Activated T-helper 17 cell treated with anti-CD3 and anti-CD28 coated beads, Interleukin-2, amount 50 U/mL, for 72 hours (primary cell): Measurements from ENCODE around the gene GPRIN1. TPM values are rescaled to one million over a fixed set of nuclear protein-coding genes. Genes with fewer than 3 reads are reported as not detected.

Source experiments
- ATAC-seq: fragments of 150-1000 bp; cut with Tn5 transposase; replicated peaks from 2 replicates; pipeline ENCODE4 v1.10.0; 2021; ENCODE audit warnings: mild to moderate bottlenecking, moderate library complexity
- H3K27ac Mint-ChIP-seq: one replicate; pipeline ENCODE4 v1.8.0; 2022; ENCODE audit warnings: mixed read lengths
- H3K27me3 Mint-ChIP-seq: one replicate; pipeline ENCODE4 v1.8.0; 2022; ENCODE audit warnings: mixed read lengths
- H3K36me3 Mint-ChIP-seq: one replicate; pipeline ENCODE4 v1.8.0; 2022; ENCODE audit warnings: low read depth, mild to moderate bottlenecking, mixed read lengths
- H3K4me1 Mint-ChIP-seq: one replicate; pipeline ENCODE4 v1.8.0; 2022; ENCODE audit warnings: mixed read lengths
- H3K4me3 Mint-ChIP-seq: one replicate; pipeline ENCODE4 v1.8.0; 2022; ENCODE audit warnings: mild to moderate bottlenecking, mixed read lengths
- H3K9me3 Mint-ChIP-seq: one replicate; pipeline ENCODE4 v1.8.0; 2022; ENCODE audit warnings: mixed read lengths
- total RNA-seq, 2 donors: library from RNA; stranded (reverse); gene quantifications; one replicate each; pipeline ENCODE4 v1.2.3, GENCODE V29; 2022

The GPRIN1 gene
- total RNA-seq, 2 donors from 2014 or later, result 4.8 to 8.9 TPM

DNA sequence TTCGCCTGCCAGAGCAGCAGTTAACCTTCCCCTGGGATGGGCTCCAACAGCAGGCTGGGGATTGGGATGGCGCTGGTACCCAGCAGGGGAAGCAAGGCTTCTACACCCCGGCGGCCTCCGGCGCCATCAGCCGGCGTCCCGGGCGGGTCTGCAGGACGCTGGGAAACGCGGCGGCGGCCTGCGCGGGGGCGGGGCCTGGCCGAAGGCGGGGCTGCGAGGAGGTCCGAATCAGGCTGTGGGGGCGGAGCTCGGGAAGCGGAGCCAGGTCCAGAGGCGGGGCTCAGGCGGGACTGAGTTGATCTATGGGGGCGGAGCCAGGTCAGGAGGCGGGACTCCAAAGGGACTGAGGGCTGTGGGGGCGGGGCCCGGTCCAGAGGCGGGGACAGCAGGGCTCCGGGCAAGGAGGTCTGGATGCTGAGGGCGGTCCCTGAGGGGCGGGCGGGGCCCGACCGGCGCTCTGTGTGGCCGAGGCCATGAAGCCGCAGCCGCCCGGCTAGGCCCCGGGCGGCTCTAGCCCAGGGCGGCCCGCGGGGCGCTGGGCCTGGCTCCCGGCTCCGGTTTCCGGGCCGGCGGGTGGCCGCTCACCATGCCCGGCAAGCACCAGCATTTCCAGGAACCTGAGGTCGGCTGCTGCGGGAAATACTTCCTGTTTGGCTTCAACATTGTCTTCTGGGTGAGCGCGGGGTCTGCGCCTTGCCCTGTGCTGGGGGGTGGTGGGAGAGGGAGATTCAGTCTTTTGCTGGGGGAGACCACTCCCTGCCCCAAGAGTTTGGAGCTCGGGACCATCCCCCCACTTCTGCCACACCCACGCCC is 37.3 kb upstream of the GPRIN1 start, which contains the start of gene TSPAN17:
TSS of gene TSPAN17 (plus strand) at position 455 of the 813 bp plus-strand sequence. CDS start at position 587, 132 bp downstream.
- peak within 1 kb of the TSS; percentile 79 for H3K27ac Mint-ChIP-seq
- no peaks in the 10 kb centered on the region for H3K27me3 Mint-ChIP-seq
- H3K4me1 Mint-ChIP-seq, result peaks cover 21% of the 10 kb centered on the region
- ATAC-seq, result peak; percentile 96
- H3K36me3 Mint-ChIP-seq, result peaks cover 6% of the 10 kb centered on the region
- H3K4me3 Mint-ChIP-seq, result peak within 1 kb of the TSS; percentile 89
- no peaks in the 10 kb centered on the region for H3K9me3 Mint-ChIP-seq

DNA sequence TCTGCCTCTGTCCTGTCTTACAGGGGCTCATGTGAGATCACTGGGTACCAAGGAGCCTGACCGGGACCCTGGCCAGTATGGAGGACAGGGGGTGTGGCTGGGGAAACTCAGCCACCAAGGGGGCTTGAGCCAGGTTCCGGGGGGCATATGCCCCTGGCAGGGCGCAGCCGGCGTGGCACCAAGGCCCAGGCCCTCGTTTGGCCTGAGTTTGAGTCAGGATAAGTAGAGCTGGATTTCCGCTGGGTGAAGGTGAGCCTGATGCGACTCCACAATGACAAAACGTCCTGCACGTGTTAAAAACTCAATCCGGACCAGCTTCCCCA is 36.7 kb upstream of the GPRIN1 start:
- ATAC-seq, result peak; percentile 12
- peaks cover 6% of the 10 kb centered on the region for H3K36me3 Mint-ChIP-seq

DNA sequence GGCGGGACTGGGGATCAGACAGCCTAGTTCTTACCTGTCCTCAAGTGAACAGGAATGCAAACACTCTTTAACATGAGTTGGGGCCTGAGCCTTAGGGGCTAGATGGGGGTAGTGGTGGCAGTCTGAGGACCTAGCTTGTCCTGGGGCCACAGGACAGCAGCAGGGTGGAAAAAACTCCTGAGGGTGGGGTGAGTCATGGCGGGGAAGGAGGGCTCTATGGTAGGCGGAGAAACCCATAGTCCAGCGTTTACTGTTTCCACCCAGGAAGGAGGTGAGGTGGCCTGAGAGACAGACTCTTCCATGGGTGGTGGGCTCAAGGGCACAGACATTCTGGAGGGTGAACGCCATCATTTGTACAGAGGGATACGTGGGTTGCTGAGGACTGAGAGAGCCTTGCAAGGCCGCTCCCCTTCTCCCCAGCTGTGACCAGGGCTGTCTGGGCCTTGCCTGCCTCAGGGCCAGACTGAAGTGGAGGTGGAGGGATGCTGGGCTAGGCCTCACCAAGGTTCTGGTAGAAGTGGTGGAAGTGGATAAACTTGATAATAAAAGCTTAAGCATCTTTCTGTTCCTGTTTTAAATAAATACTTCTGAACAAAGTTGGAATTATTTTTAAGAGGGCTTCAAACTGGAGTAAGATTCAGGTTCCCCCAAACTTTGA is 36.2 kb upstream of the GPRIN1 start:
- Mint-ChIP-seq H3K4me1 (peaks cover 21% of the 10 kb centered on the region), H3K36me3 (peaks cover 6% of the 10 kb centered on the region), H3K27me3 (no peaks in the 10 kb centered on the region), H3K9me3 (no peaks in the 10 kb centered on the region), H3K27ac (peak overlapping the region; percentile 79), H3K4me3 (peak overlapping the region; percentile 89)
- ATAC-seq, result no peak

More for the DNA sequence above, 36.7 kb upstream of the GPRIN1 start:
- no peaks in the 10 kb centered on the region for H3K27me3 Mint-ChIP-seq
- peak overlapping the region; percentile 89 for H3K4me3 Mint-ChIP-seq
- peak overlapping the region; percentile 79 for H3K27ac Mint-ChIP-seq
- H3K9me3 Mint-ChIP-seq, result no peaks in the 10 kb centered on the region
- peaks cover 21% of the 10 kb centered on the region for H3K4me1 Mint-ChIP-seq

DNA sequence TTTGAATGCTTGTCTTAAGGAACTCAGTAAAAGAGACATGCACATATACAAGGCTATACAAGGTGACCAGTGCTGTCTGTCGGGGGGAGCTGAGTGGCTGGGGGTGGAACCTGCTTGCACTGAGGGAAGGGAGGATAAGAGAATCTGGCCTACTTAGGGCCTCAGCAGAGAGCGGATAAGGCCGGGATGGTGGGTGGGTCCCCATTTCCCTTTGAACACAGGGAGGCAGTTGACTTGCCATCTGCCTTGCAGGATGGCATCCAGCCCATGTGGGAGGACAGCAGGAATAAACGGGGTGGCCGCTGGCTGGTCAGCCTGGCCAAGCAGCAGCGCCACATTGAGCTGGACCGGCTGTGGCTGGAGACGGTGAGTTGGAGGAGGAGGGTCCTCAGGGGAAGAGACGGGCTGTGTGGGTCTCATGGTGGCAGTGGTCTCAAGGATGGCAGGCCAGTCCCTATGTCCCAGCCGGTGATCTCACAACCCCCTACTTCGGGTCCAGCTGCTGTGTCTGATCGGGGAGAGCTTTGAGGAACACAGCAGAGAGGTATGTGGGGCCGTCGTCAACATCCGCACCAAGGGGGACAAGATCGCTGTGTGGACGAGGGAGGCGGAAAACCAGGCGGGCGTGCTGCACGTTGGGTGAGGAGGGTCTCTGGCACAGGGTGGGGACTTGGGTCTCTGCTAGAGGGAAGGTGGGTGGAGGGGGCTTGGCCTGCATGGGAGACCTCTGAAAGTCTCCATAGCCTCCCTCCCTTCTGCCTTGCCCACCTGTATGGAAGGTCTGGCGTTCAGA is 35.1 kb upstream of the GPRIN1 start:
- Mint-ChIP-seq H3K36me3 (peaks cover 1% of the 10 kb centered on the region), H3K9me3 (no peaks in the 10 kb centered on the region), H3K4me3 (no peak overlapping the region), H3K27me3 (no peaks in the 10 kb centered on the region), H3K4me1 (peaks cover 18% of the 10 kb centered on the region), H3K27ac (no peak overlapping the region)
- ATAC-seq, result no peak

DNA sequence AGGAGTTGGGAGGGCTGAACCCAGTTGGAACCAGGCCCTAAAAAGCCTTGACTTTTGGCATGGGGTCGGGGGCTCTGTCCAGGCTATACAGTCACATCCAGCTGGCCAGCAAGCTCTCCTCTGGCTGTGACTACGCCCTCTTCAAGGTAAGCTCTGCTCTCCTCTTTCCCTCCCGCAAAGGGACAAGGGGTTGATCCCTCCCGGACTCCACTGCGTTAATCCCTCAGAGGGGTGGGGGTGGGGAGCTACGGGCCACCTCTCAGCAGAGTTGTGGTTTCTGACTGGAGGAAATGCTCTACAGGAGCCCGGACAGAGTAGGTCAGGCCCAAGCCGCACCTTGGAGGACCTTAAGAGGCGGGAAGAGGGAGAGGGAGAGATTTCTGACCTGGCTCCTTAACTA is 34.3 kb upstream of the GPRIN1 start:
- H3K4me3 Mint-ChIP-seq, result no peak overlapping the region
- ATAC-seq, result no peak
- H3K4me1 Mint-ChIP-seq, result peaks cover 15% of the 10 kb centered on the region
- no peaks in the 10 kb centered on the region for H3K36me3 Mint-ChIP-seq
- no peaks in the 10 kb centered on the region for H3K9me3 Mint-ChIP-seq
- H3K27me3 Mint-ChIP-seq, result no peaks in the 10 kb centered on the region
- no peak overlapping the region for H3K27ac Mint-ChIP-seq

DNA sequence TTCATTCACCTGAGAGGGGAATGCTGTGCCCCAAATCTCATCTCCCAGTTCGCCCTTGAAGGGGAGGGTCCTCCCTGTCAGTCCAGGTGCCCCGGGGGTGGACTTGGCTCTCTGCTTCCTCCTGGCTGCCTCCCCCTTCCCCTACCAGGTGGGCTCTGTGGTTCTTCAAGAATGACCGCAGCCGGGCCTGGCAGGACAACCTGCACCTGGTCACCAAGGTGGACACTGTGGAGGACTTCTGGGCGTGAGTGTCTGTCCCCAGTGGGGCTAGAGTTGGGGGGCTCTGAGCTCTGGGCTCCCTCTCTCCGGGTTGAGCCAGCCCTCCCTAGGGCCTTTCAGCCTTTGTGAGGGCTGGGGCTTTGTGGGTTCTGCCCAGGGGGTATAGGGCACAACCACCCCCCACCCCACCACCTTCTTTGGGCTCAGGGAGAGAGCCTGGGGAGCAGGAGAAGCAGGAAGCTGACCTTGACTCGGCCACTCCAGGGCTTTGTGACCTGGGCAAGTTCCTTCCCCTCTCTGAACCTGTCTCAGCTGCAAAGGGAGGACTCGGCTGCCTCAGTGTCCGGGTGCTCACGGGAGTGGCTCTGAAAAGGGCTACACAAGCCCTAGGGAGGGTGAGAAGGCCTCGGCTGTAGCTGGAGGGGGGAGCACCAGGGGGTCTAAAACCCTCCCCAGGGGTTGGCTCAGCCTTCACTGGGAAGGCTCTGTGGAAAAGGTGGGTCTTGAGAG is 33.7 kb upstream of the GPRIN1 start:
- no peaks in the 10 kb centered on the region for H3K36me3 Mint-ChIP-seq
- no peaks in the 10 kb centered on the region for H3K9me3 Mint-ChIP-seq
- no peaks in the 10 kb centered on the region for H3K27me3 Mint-ChIP-seq
- H3K4me1 Mint-ChIP-seq, result peaks cover 9% of the 10 kb centered on the region
- no peak overlapping the region for H3K4me3 Mint-ChIP-seq
- no peak for ATAC-seq
- H3K27ac Mint-ChIP-seq, result no peak overlapping the region

DNA sequence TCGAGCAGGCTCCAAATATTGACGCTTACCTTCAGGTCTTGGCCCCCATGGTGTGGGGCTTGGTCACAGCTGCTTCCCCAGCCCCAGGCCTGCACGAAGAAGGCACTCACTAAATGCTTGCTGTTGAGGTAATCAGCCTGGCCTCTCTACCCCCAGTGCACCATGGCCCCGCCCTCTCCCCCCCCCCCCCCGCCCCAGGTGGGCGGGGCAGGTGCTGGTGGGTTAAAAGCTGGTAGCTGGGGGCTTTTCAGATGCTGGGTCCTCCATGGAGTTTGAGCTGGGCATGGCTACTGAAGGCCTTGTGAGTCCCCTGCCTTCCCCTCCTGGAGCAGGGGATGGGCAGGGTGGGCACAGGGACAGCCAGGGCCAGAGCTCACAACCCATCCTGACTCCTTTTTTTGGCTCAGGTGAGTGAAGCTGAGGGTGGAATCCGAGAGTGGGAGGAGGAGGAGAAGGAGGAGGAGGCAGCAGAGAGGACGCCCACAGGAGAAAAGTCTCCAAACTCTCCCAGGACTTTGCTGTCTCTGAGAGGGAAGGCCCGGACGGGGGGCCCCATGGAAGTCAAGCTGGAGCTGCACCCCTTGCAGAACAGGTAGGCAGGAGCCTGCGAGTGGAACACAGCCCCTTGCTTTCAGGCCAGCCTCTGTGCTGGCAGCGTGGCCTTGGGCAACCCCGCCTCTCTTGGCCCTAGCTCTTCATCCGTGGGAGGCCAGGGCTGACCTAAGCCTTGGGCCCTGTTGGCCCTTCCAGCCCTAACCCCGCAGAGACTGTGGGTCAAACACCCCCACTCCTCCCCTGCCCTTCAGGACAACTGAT is 32.9 kb upstream of the GPRIN1 start:
- H3K4me1 Mint-ChIP-seq, result peaks cover 5% of the 10 kb centered on the region
- ATAC-seq, result no peak
- H3K27ac Mint-ChIP-seq, result no peak overlapping the region
- H3K4me3 Mint-ChIP-seq, result no peak overlapping the region
- no peaks in the 10 kb centered on the region for H3K27me3 Mint-ChIP-seq
- H3K36me3 Mint-ChIP-seq, result no peaks in the 10 kb centered on the region
- no peaks in the 10 kb centered on the region for H3K9me3 Mint-ChIP-seq

DNA sequence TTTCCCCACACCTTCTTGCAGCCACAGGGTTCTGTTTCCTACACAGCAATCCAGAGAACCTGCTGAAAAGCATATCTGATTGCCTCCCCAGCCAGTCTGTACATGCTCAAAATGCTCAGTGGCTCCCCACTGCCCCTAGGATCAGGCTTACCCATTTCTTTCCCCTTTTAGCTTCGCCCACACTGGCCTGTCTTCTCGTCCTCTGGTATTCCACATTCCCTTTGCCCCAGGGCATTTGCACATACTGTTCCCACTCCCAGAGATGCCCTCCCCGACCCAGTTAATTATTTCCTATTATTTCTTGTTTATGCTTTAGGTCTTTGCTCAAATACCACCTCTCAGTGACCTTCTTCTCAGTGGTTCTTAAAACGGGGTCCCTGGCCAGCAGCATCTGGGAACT is 30.7 kb upstream of the GPRIN1 start:
- Mint-ChIP-seq H3K27ac (no peak overlapping the region), H3K27me3 (no peaks in the 10 kb centered on the region), H3K36me3 (no peaks in the 10 kb centered on the region), H3K4me3 (no peak overlapping the region), H3K4me1 (no peaks in the 10 kb centered on the region), H3K9me3 (no peaks in the 10 kb centered on the region)
- no peak for ATAC-seq

DNA sequence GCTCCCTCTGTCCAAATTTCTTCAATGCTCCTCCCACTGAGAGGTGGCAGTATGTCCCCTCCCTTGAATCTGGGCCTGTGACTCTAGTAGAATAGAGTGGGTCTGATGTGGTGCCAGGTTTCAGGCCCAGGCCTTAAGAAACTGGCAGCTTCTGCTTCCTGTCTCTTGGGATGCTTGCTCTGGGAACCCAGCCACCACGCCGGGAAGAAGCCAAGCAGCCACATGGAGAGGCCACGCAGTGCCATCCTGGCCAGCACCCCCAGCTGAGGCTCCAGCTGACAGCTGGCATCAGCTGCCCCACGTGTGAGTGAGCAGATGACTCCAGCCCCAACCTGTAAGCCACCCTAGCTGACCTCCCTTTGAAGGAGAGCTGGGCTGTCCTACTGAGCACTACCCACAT is 30.0 kb upstream of the GPRIN1 start:
- Mint-ChIP-seq H3K9me3 (no peaks in the 10 kb centered on the region), H3K27ac (no peak overlapping the region), H3K4me3 (no peak overlapping the region), H3K27me3 (peaks cover 5% of the 10 kb centered on the region), H3K4me1 (no peaks in the 10 kb centered on the region), H3K36me3 (no peaks in the 10 kb centered on the region)
- ATAC-seq, result no peak

DNA sequence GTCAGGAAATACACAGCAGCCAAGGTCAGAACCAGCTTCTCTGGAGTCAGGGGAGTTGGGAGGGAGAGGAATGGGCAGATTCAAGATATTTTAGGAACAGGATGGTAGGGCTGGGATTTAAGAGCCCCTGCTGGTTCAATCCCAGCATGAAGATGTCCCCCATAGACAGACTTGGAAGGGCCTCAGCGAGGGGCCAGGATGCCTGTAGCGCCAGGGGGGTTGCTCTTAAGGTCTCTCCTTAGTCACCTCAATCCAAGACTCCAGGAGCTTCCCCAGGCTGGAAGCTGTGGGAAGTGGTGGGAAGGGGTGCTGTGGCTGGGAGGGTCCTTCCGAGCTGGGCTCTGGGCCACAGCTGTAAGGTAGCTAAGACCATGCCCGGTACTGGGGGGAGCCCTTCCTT is 29.3 kb upstream of the GPRIN1 start:
- no peak overlapping the region for H3K27ac Mint-ChIP-seq
- no peak for ATAC-seq

DNA sequence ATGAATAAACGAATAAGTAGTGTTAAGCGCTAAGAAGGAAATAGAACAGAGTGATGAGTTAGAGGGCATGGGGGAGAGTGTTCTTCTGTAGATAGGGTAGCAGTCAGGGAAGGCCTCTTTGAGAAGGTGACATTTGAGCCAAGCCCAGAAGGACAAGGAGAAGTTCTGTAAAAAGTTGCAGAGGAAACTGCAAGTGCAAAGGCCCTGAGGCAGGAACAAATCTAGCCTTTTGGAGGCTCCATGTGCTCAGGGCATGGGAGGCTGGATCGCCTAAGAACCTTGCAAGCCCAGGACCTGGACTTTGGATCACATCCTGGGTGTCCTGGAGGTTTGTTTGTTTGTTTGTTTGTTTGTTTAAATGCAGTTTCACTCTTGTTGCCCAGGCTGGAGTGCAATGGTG is 28.5 kb upstream of the GPRIN1 start:
- H3K4me3 Mint-ChIP-seq, result no peak overlapping the region
- no peaks in the 10 kb centered on the region for H3K36me3 Mint-ChIP-seq
- H3K9me3 Mint-ChIP-seq, result no peaks in the 10 kb centered on the region
- H3K27ac Mint-ChIP-seq, result no peak overlapping the region
- ATAC-seq, result no peak
- H3K4me1 Mint-ChIP-seq, result no peaks in the 10 kb centered on the region
- peaks cover 16% of the 10 kb centered on the region for H3K27me3 Mint-ChIP-seq

More for the DNA sequence above, 29.3 kb upstream of the GPRIN1 start:
- H3K36me3 Mint-ChIP-seq, result no peaks in the 10 kb centered on the region
- no peaks in the 10 kb centered on the region for H3K4me1 Mint-ChIP-seq
- H3K27me3 Mint-ChIP-seq, result peaks cover 8% of the 10 kb centered on the region
- no peak overlapping the region for H3K4me3 Mint-ChIP-seq
- no peaks in the 10 kb centered on the region for H3K9me3 Mint-ChIP-seq

DNA sequence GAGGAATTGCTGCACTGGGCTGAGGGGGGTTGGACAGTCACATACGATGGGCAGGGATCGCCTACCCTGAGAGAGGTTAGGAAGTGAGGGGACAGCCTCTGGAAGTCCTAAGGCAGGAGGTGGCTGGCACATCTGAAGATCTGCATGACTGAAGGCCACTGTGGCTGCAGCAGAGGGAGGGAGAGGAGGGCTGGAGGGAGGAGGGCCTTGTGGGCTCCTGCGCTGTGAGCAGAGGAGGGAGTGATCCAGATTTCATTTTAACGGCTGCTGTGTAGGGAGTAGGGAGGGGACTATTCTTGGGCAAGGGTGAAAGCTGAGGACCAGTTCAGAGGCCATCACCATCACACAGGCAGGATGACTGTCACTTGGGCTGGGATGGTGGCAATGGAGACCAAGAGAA is 27.6 kb upstream of the GPRIN1 start:
- no peaks in the 10 kb centered on the region for H3K9me3 Mint-ChIP-seq
- no peaks in the 10 kb centered on the region for H3K4me1 Mint-ChIP-seq
- no peak for ATAC-seq
- no peak overlapping the region for H3K4me3 Mint-ChIP-seq
- H3K36me3 Mint-ChIP-seq, result no peaks in the 10 kb centered on the region
- peaks cover 17% of the 10 kb centered on the region for H3K27me3 Mint-ChIP-seq
- no peak overlapping the region for H3K27ac Mint-ChIP-seq

DNA sequence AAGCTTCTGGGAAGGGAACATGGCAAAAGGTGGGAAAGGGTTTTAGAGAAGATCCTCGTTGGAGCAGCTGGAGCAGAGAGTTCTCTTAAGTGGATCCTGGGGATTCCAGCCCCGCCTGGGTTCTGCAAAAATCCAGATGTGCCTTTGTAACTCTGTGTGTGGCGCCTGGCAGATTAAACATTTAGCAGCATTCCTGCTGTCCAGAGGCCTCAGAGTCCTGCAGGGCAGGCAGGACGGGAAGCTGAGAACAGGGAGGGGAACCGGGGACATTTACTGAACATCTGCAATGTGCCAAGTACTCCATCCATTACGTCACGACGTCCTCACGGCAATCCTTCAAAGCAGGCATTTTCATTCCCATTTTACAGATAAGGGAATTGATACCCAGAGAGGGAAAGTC is 26.5 kb upstream of the GPRIN1 start:
- Mint-ChIP-seq H3K4me1 (no peaks in the 10 kb centered on the region), H3K36me3 (no peaks in the 10 kb centered on the region), H3K9me3 (no peaks in the 10 kb centered on the region), H3K4me3 (no peak overlapping the region), H3K27me3 (peaks cover 22% of the 10 kb centered on the region), H3K27ac (no peak overlapping the region)
- ATAC-seq, result no peak
